ENCODE data around the gene NSMCE1.
A peak's percentile ranks its signal among the peaks of the same experiment; 100 is the strongest.

NSMCE1 gene

DNA sequence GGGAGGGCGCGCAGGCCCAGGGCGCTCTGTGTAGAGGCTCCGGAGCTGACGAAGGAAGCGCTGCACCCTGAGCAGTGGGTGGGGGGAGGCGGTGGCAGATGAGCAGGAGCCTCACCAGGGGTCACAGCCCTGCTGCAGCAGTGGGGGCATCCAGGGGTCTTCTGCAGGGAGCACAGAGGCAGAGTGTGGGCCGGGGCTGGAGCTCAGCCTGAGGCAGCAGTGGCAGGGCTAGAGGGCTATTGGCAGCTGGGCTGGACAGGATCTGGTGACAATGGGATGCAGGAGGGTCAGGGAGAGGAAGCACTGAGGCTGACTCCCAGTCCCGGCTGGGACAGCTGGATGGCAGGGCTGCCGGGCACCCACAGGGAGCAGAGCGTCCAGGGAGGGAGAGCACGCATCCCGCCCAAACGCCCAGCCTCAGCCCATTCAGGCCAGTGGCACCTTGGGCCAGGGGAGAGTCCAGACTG, 44.3 kb downstream of the NSMCE1 start:
- Histone ChIP-seq H3K9me3 (no peaks in the 10 kb centered on the region), H3K27ac (no peak overlapping the region), H3K4me3 (no peak overlapping the region), H3K4me1 (no peaks in the 10 kb centered on the region), H3K27me3 (no peaks in the 10 kb centered on the region), H3K36me3 (peaks cover 11 to 66% (median 22%) of the 10 kb centered on the region in 3 donors)
- TF ChIP-seq CTCF (IDR thresholded peaks at IDR 0.05) = no peak
- intact Hi-C loops (cut with DNase I; ENCODE audit: low total_unique reads) = no loop called here
- DNase-seq = no peak

- TF ChIP-seq CTCF (IDR thresholded peaks at IDR 0.05) = no peak
- Histone ChIP-seq H3K4me3 (no peak overlapping the region), H3K27ac (no peak overlapping the region), H3K4me1 (no peaks in the 10 kb centered on the region), H3K36me3 (peaks cover 11 to 66% (median 26%) of the 10 kb centered on the region in 3 donors), H3K9me3 (no peaks in the 10 kb centered on the region), H3K27me3 (no peaks in the 10 kb centered on the region)
- intact Hi-C loops (cut with DNase I; ENCODE audit: low total_unique reads) = no loop called here
- DNase-seq = no peak
These were observed 44.9 kb downstream of the NSMCE1 start for GRCh38 chr16:27223701-27224100.

GRCh38 chr16:27223226-27223610, 45.4 kb downstream of the NSMCE1 start:
- peaks cover 11 to 71% (median 26%) of the 10 kb centered on the region in 3 donors for H3K36me3 ChIP-seq
- no peak overlapping the region for H3K4me3 ChIP-seq
- peak in 1 of 2 experiments; percentile 7 for TF ChIP-seq CTCF (IDR thresholded peaks at IDR 0.05)
- intact Hi-C loops (cut with DNase I; ENCODE audit: low total_unique reads) = no loop called here
- no peaks in the 10 kb centered on the region for H3K9me3 ChIP-seq
- H3K27me3 ChIP-seq = no peaks in the 10 kb centered on the region
- H3K4me1 ChIP-seq = no peaks in the 10 kb centered on the region
- peak overlapping the region in 1 of 2 donors; percentile 0 for H3K27ac ChIP-seq
- no peak for DNase-seq

DNA sequence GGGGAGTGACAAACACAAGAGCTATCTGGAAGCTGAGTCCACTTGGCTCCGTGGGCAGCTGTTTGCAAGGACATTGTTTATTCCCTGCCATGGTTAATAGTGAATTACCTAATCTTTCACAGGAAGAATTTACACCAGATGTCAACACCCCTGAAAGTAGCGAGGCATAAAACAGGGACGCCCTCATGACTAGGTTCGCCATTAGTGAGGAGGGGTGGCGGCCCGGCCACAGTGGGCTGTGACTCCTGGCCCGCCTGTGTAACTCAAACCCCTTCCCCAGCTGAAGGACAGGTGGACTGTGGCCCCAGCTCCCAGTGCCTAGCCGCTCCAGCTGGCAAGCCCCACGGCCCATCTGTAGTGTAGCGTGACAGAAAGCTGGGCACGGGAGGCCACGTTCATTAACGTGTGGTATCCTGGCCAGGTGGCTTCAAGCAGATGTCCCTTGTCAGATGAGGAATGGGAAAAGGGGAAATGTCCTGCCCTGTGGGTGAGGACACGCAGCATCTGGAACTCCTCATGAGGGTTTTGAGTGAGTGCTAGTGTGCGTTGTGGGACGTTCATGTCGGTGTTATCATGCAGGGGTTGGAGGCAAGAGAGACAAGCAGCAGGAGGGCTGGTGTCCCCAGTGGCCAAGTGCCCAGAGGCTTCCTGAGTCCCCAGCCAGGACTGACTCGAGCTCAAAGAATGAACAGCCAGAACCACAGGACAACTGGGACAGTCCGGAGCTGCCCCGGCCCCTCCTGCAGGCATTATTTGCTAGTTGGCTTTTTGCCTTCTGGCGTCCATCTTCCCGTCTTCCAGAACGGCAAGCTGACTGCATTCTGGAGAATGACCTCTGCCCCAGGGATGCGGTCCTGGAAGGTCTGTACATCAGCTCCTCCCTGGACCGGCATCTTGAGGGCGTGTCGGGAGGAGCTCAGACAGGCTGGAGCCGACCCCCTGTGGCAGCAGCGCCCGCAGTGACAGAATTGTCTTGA, 46.0 kb downstream of the NSMCE1 start:
- Histone ChIP-seq H3K9me3 (no peaks in the 10 kb centered on the region), H3K27ac (peak overlapping the region; percentile 28 to 33), H3K4me3 (no peak overlapping the region), H3K36me3 (peaks cover 11 to 73% (median 26%) of the 10 kb centered on the region in 3 donors), H3K27me3 (no peaks in the 10 kb centered on the region), H3K4me1 (peaks cover 0 to 2% (median 0%) of the 10 kb centered on the region in 4 donors)
- TF ChIP-seq CTCF (IDR thresholded peaks at IDR 0.05) = no peak
- peak in 1 of 2 donors; percentile 39 for DNase-seq
- intact Hi-C loops (cut with DNase I; ENCODE audit: low total_unique reads) = no loop called here

DNA sequence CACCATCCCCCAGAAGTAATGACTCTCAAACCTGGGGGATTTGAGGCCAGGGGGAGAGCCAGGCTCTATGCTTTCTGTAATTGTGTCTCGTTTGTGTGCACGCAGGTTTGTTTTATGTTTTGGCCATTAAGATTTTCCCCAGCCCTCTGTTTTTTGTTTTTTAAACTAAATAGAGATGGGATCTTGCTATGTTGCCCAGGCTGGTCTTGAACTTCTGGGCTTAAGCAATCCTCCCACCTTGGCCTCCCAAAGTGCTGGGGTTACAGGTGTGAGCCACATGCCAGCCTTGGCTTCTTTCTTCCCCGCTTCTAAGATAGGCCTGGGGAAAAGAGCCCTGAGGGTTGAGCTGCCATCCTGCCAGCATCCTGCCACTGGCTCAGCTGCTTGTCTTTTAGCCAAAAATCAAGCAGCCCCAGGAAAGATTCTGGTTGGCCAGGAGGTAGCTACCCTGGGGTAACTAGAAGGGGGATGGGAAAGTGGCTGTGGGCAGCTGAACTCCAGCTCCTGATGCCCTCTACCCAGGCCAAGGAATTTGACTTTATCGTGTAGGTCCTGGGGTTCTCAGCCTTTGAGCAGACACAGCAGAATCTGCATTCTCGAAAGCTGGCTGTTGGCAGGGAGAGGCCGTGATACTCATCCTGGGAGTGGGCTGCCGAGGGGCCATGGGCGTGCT, 46.9 kb downstream of the NSMCE1 start:
- Histone ChIP-seq H3K9me3 (no peaks in the 10 kb centered on the region), H3K4me1 (peaks cover 0 to 4% (median 0%) of the 10 kb centered on the region in 4 donors), H3K36me3 (peaks cover 11 to 70% (median 20%) of the 10 kb centered on the region in 3 donors), H3K27me3 (no peaks in the 10 kb centered on the region), H3K27ac (peak overlapping the region in 1 of 2 donors; percentile 33), H3K4me3 (no peak overlapping the region)
- intact Hi-C loops (cut with DNase I; ENCODE audit: low total_unique reads) = no loop called here
- DNase-seq = no peak
- no peak for TF ChIP-seq CTCF (IDR thresholded peaks at IDR 0.05)

All from tibial artery (tissue), 4 donors.